GM12891 (cell line): ENCODE results near the gene INSIG1.

ENCODE experiments used
- DNase-seq: peaks from one replicate; pipeline ENCODE4 v3.0.0; 2011; ENCODE audit warnings: low spot score; ENCODE audit not compliant: insufficient read length
- FAIRE-seq: peaks from 2 replicates; lab custom pipeline; 2011; peaks lifted over from hg19 to GRCh38; lab: Jason Lieb, UNC
- PAX5 ChIP-seq: IDR thresholded peaks from 2 replicates; pipeline ENCODE4 v1.6.1; 2011; ENCODE audit warnings: low read length, moderate library complexity, mild to moderate bottlenecking; ENCODE audit not compliant: insufficient read depth, severe bottlenecking
- POLR2A ChIP-seq: IDR thresholded peaks from 2 replicates; pipeline ENCODE4 v1.6.1; 2011; ENCODE audit warnings: low read depth, low read length, control low read depth
- POLR2AphosphoS5 ChIP-seq: IDR thresholded peaks from 2 replicates; pipeline ENCODE4 v1.6.1; 2011; ENCODE audit warnings: low read depth, low read length, control low read depth
- POU2F2 ChIP-seq: IDR thresholded peaks from 2 replicates; pipeline ENCODE4 v1.6.1; 2011; ENCODE audit warnings: low read depth, mild to moderate bottlenecking, control low read depth, low read length, moderate library complexity
- SPI1 ChIP-seq: IDR thresholded peaks from 2 replicates; pipeline ENCODE4 v1.6.1; 2011; ENCODE audit warnings: low read depth, low read length, control low read depth
- TAF1 ChIP-seq: IDR thresholded peaks from 2 replicates; pipeline ENCODE4 v1.6.1; 2011; ENCODE audit warnings: low read depth, low read length, control low read depth

Gene INSIG1

DNA sequence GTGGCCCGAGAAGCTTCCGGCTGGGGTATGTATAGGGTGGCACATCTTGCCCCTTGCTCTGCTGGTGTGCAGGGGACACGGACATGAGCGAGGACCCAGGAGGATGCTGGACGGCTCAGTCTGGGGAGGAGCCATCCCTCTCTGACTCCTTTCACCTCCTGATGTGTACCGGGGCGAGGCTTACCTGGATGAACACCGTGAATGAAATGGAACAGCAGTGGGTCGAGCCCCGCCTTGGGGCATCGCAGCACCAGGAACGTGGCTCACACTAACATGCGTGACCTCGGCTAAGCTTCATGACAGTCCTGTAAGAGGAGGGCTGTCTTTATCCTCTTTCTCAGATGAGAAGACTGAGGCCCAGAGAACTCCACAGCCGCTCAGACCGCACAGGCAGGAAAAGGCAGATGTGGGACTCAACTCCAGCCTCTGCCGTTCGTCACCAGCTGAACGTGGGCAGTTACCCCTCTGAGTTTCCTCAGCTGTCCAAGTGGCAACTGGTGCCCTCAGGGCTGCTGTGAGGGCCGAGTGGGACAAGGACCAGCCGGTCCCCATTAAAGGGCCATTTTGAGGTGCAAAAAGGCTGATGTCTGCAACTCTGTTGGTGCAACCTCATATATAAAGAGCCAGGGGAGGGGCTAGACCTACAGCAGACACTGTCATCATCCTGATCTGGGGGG, 54.5 kb downstream of the INSIG1 start:
- DNase-seq (no peak), FAIRE-seq (no peak)
- no peak for TF ChIP-seq POU2F2
- no peak for TF ChIP-seq POLR2AphosphoS5
- TF ChIP-seq POLR2A, result no peak
- no peak for TF ChIP-seq PAX5
- no peak for TF ChIP-seq TAF1
- no peak for TF ChIP-seq SPI1

DNA sequence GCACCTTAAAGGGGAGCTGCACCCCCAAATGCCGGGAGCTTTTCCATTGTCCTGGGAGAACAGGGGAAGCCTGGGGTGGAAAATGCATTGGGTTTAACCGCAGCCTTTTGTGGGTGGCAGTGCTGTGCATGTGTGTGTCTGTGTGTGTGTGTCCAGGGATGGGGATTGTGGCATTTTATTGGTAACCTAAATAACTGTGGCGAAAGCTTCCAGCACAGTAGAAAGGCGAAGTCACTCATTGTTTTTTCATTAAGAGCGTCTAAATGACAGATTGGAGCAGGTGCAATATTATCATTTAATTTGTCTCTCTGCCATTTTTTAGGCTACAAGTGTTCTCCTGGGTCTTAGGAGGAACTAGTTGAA, 55.1 kb downstream of the INSIG1 start:
- TF ChIP-seq POLR2A, result no peak
- no peak for TF ChIP-seq PAX5
- no peak for TF ChIP-seq POLR2AphosphoS5
- FAIRE-seq, result no peak
- no peak for DNase-seq

DNA sequence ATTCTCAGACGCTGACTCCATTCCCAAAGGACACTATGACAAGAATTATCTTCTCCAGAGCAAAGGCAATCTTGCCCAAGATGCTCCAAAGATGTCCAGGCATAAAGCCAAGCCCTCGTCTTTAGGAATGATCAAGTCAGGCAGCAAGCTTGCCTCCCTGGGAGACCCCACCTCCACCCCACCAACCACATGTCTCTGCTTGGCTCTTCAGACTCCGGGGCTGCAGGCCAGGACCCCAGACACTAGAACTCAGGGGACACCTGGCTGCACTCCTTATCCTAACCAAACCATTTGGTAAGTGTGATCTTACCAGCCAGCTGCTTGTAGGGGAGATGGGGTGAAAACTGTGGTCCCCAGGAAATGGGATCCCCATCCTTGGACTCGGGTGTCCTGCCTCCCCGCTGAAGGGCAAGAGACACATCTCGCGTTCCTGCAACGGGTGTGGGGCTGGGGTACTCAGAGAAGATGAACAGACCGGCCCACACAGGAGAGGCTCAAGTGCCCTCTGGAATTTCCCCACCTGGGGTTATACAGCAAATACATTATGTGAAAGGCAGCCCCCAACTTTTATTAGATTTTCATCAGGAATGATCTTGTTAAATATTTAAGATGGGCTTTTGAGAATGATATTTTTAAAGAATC, 55.7 kb downstream of the INSIG1 start:
- DNase-seq (no peak), FAIRE-seq (no peak)
- TF ChIP-seq POLR2A, result no peak
- no peak for TF ChIP-seq SPI1
- TF ChIP-seq PAX5, result no peak
- TF ChIP-seq TAF1, result no peak
- no peak for TF ChIP-seq POLR2AphosphoS5
- no peak for TF ChIP-seq POU2F2

DNA sequence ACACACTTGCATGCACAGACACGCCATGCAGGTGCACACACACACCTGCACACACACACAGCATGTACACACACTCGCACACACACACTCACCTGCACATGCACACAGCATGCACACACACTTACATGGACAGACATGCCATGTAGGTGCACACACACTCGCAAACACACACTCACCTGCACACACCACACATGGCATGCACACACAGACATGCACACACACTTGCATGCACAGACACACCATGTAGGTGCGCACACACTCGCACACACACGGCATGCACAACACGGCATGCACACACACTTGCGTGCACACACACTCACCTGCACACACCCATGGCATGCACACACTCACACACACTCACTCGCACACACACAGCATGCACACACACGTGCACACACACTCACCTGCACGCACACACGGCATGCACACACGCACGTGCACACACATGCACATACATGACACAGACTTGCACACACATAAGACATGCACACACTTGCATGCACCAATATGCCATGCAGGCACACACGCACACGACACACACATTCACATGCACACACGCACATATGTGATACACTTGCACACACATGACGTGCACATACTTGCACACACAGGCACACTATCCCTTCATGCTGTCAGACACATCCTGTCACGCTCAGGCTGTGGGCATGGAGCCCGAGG, 56.8 kb downstream of the INSIG1 start:
- peak; percentile 70 for FAIRE-seq
- no peak for DNase-seq
- TF ChIP-seq TAF1, result no peak
- no peak for TF ChIP-seq POLR2A
- TF ChIP-seq POLR2AphosphoS5, result no peak
- TF ChIP-seq SPI1, result no peak
- no peak for TF ChIP-seq POU2F2
- no peak for TF ChIP-seq PAX5

- FAIRE-seq (no peak), DNase-seq (no peak)
- TF ChIP-seq POU2F2, result no peak
- TF ChIP-seq TAF1, result no peak
- no peak for TF ChIP-seq PAX5
- TF ChIP-seq POLR2AphosphoS5, result no peak
- TF ChIP-seq SPI1, result no peak
- TF ChIP-seq POLR2A, result no peak
Observed at GRCh38 chr7:155355176-155355575, 57.5 kb downstream of the INSIG1 start.

- DNase-seq (no peak), FAIRE-seq (no peak)
- TF ChIP-seq POLR2A (no peak), PAX5 (no peak), TAF1 (no peak), SPI1 (no peak), POU2F2 (no peak), POLR2AphosphoS5 (no peak)
Observed at GRCh38 chr7:155355745-155356144, 58.1 kb downstream of the INSIG1 start.

GRCh38 chr7:155356323-155357105, 58.8 kb downstream of the INSIG1 start:
- DNase-seq, result no peak
- TF ChIP-seq TAF1 (no peak), PAX5 (no peak), POLR2AphosphoS5 (no peak), POU2F2 (no peak), SPI1 (no peak), POLR2A (no peak)
- peak; percentile 51 for FAIRE-seq

DNA sequence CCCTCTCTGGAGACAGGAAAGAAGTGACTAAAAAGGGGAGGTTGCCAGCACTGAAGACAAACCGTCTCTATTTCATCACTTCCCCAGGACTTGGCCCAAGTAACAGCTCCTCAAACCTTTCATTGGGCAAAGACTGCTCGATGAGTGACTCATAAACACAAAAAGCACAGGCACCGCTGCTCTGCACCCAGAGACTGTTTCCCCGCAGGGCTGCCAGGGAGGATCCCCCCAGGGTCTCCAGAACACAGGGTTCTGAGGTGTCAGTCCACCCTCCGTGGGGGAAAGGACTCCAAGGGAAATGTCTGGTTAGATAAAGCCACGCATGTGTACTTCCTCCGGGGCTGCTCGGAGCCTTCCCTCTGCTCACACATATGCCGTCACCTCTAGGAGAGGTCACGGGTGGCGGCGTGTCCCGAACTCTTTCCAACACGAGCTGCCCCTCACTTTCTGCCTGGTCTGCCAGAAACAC, 59.9 kb downstream of the INSIG1 start:
- FAIRE-seq (no peak), DNase-seq (no peak)
- TF ChIP-seq SPI1 (no peak), POLR2A (no peak), POLR2AphosphoS5 (no peak), POU2F2 (no peak), PAX5 (no peak)

DNA sequence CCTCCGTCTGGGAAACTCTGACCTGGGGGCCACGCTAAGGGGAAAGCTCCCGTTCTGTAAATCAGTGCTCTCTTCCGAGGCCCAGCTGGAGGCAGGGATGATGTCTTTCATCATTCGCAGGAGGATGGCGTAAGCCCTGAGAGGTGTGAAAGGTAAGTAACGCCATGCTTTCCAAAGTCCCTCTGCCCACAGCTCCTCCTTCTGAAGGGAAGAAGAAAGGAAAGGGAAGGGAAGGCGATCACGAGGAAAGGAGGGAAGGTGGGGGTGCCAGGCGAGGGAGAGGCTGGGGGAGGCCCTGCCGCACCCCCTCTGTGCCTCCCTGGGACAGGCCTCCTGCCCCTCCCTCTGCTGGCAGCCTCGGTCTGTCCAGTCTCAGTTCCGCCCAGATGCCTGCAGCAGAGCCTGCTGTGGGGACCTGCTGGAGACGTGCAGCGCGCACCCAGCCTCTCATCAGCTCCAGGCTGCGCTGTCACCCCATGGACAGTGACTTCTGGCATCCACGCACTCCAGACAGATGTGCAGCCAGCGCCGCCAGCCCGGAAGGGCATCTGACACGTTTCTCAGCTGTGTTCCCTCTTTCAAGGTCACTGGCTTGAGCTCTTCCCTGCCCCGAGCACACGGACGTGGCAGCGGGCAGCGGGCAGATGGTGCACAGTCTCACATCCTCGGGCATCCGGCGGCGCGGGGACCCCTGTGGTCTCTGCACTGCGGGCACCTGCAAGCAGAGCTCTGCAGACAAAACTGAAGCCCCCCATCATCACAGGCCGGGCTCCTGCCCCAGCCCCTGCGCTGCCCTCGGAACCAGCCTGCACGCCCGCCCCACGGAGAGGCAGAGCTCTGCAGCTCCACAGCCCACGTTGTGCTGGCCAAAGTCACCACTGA, 60.6 kb downstream of the INSIG1 start:
- no peak for DNase-seq
- no peak for TF ChIP-seq SPI1
- no peak for TF ChIP-seq POLR2AphosphoS5
- no peak for TF ChIP-seq PAX5
- TF ChIP-seq POU2F2, result no peak
- no peak for TF ChIP-seq POLR2A
- TF ChIP-seq TAF1, result no peak
- FAIRE-seq, result no peak
